ENCODE data around the gene COL24A1.
"Not testable (repeated sequence)": the region's sequence is repeated elsewhere in the genome, so short reads cannot be mapped to it uniquely, and the experiment has no call there.

Gene COL24A1

DNA sequence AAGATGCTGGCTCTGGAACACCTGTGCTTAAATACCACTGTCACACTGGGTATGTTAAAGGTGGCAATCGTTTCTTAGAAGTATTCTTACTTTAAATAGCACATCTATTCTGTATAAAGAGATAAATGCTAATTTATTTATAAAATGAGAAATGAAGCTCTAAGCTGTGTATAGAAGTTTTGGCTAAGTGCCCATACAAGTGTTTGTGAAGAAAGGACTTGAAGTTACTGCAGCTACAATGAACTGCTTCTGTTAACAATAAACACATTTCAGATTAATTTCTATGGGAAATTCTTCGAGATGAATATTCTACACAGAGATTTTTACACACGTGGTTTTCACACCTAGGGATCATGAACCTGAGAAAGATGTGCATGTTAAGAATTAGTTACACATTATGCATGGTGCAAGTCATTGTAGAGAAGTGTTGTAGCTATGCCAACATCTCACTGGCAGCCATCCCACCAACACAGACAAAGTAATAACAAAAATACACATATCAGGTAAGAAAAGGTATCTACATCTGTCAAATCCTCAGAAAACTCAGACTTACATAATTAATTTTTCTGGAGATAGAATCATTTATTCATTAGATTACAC is 16.2 kb downstream of the COL24A1 start:
- no peak for TF ChIP-seq CTCF (IDR thresholded peaks at IDR 0.05; ENCODE audit: extremely low read depth, missing control alignments)
- DNase-seq (ENCODE audit: low spot score): no peak

DNA sequence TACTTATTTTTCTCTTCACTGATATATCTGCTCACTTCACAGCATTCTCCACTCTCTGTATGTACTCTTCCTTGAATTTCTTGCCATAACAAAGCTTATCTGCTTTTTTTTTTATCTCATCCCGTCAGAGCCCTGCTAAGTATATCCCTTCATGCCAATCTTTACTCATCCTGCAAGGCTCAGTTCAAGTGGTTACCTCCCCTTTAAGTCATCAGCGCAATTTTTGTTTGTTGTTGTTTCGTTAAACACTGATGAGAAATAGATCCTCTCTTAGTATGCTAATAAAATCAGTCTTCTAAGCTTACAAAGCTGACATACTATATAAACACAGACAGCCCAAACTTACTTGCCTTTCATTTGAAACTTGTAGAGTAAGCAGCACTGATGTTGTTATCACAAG is 17.8 kb downstream of the COL24A1 start:
- TF ChIP-seq CTCF (IDR thresholded peaks at IDR 0.05; ENCODE audit: extremely low read depth, missing control alignments): no peak
- no peak for DNase-seq (ENCODE audit: low spot score)

DNA sequence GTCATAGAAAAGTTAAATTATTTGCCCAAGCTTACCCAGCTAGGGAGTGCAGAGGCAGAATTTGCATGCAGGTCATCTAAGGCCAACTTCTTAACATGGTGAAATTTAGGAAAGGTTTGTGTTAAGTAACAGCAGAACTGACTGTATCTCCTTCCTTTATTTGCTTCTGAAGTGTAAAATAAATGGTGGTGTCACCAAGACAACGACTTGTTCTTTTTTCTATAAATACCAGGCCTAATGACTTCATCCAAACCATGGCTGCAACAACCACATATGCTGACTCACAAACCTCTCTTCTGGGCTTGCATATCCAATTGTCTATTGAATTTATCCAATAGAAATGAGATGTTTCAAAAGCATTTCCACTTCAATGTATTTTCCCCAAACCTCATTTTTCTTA is 19.1 kb downstream of the COL24A1 start:
- no peak for TF ChIP-seq CTCF (IDR thresholded peaks at IDR 0.05; ENCODE audit: extremely low read depth, missing control alignments)
- no peak for DNase-seq (ENCODE audit: low spot score)

- no peak for TF ChIP-seq CTCF (IDR thresholded peaks at IDR 0.05; ENCODE audit: extremely low read depth, missing control alignments)
- no peak for DNase-seq (ENCODE audit: low spot score)
These were observed 37.3 kb downstream of the COL24A1 start for GRCh38 chr1:86119214-86119764.

DNA sequence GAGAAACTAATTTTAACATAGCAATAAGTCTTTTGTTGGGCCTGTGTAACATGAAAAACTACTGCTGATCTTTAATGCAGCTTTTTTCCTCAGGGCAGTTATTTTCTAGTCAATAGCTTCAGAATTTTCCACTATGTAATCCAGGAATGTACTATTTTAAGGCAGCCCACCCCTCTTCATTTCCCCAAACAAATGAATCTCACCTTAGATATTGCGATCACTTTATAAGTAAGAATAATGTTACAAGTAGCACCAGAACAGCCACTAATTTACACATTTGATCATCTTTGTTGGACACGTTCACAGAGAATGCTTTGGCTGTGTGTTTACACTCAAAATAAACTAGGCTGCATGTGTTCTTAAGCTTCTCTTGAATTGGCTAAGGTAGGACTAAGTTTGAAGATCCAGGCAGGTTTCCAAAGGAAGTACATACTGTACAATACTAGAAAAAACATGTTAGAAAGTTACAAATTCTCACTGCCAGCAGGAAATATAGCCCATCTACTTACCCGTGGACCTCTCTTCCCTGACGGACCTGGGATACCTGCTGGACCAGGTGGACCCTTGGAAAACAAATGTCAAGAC is 41.7 kb downstream of the COL24A1 start:
- DNase-seq (ENCODE audit: low spot score): no peak
- no peak for TF ChIP-seq CTCF (IDR thresholded peaks at IDR 0.05; ENCODE audit: extremely low read depth, missing control alignments)

GRCh38 chr1:86114236-86114635 is 42.3 kb downstream of the COL24A1 start:
- DNase-seq (ENCODE audit: low spot score): no peak
- TF ChIP-seq CTCF (IDR thresholded peaks at IDR 0.05; ENCODE audit: extremely low read depth, missing control alignments): no peak

- not testable (repeated sequence) for DNase-seq (ENCODE audit: low spot score)
These were observed 45.0 kb downstream of the COL24A1 start for GRCh38 chr1:86111590-86111989.
